OCI-LY1 (cell line): ENCODE results near the gene LDLRAD4.

Experiments
- H2AFZ ChIP-seq: fragments of 200-600 bp; sonication (generic), shearing (Covaris generic); 2 replicates; pipeline ENCODE4 v1.6.0; 2014; ENCODE audit warnings: antibody characterized with exemption, mild to moderate bottlenecking, low read length
- H3F3A ChIP-seq: fragments of 200-600 bp; sonication (generic), shearing (Covaris generic); 2 replicates; pipeline ENCODE4 v1.6.0; 2014; ENCODE audit warnings: mild to moderate bottlenecking, antibody characterized with exemption, low read length, moderate library complexity; ENCODE audit not compliant: insufficient read depth
- H3K27ac ChIP-seq: fragments of 200-600 bp; sonication (generic); 2 replicates; pipeline ENCODE4 v1.5.1; 2014; ENCODE audit warnings: low read length, mixed run types, mild to moderate bottlenecking, low read depth; ENCODE audit not compliant: poor library complexity, severe bottlenecking
- H3K27me3 ChIP-seq: fragments of 200-600 bp; sonication (generic); 2 replicates; pipeline ENCODE4 v1.6.0; 2014; ENCODE audit warnings: antibody characterized with exemption, mild to moderate bottlenecking, low read length, moderate library complexity; ENCODE audit not compliant: insufficient read depth
- H3K36me3 ChIP-seq: fragments of 200-600 bp; sonication (generic); 2 replicates; pipeline ENCODE4 v1.6.1; 2014; ENCODE audit warnings: mild to moderate bottlenecking, antibody characterized with exemption, low read length, moderate library complexity, mixed read lengths; ENCODE audit not compliant: insufficient read depth
- H3K4me1 ChIP-seq: fragments of 200-600 bp; sonication (generic); 2 replicates; pipeline ENCODE4 v1.5.1; 2014; ENCODE audit warnings: mild to moderate bottlenecking, low read length, moderate library complexity; ENCODE audit not compliant: insufficient read depth, severe bottlenecking
- H3K4me2 ChIP-seq: fragments of 200-600 bp; sonication (generic), shearing (Covaris generic); 2 replicates; pipeline ENCODE4 v1.6.1; 2014; ENCODE audit warnings: low read length
- H3K4me3 ChIP-seq: fragments of 200-600 bp; sonication (generic); 2 replicates; pipeline ENCODE4 v1.5.1; 2014; ENCODE audit warnings: low read length, low read depth, mild to moderate bottlenecking, mixed read lengths; ENCODE audit not compliant: poor library complexity, severe bottlenecking
- H3K79me2 ChIP-seq: fragments of 200-600 bp; shearing (Covaris generic); 2 replicates; pipeline ENCODE4 v1.6.1; 2016; ENCODE audit warnings: mixed run types, low read length, mixed read lengths; ENCODE audit not compliant: insufficient read depth
- H3K9ac ChIP-seq: fragments of 200-600 bp; sonication (generic), shearing (Covaris generic); 2 replicates; pipeline ENCODE4 v1.6.1; 2014; ENCODE audit warnings: mild to moderate bottlenecking, low read length, mixed read lengths
- H3K9me2 ChIP-seq: fragments of 200-600 bp; sonication (generic), shearing (Covaris generic); 2 replicates; pipeline ENCODE4 v1.6.1; 2014; ENCODE audit warnings: low read depth, mild to moderate bottlenecking, low read length, mixed read lengths
- H3K9me3 ChIP-seq: fragments of 200-600 bp; shearing (Covaris generic); 2 replicates; pipeline ENCODE4 v1.6.1; 2014; ENCODE audit warnings: low read length, mixed read lengths
- H4K20me1 ChIP-seq: fragments of 200-600 bp; sonication (generic), shearing (Covaris generic); 2 replicates; pipeline ENCODE4 v1.6.0; 2016; ENCODE audit warnings: mild to moderate bottlenecking, low read length; ENCODE audit not compliant: insufficient read depth
- EZH2 ChIP-seq: fragments of 200-600 bp; sonication (generic), shearing (Covaris generic); IDR thresholded peaks from 2 replicates; pipeline ENCODE4 v1.8.0; 2017; ENCODE audit warnings: borderline replicate concordance, mixed run types, mild to moderate bottlenecking, antibody characterized with exemption, low read length, moderate library complexity, mixed read lengths
- TF ChIP-seq, protein P1 (sequence below): fragments of 200-600 bp; sonication (generic), shearing (Covaris generic); IDR thresholded peaks from 2 replicates; pipeline ENCODE4 v1.5.1; 2017; ENCODE audit warnings: mild to moderate bottlenecking, antibody characterized with exemption, low read length, moderate library complexity, mixed read lengths

Gene LDLRAD4

DNA sequence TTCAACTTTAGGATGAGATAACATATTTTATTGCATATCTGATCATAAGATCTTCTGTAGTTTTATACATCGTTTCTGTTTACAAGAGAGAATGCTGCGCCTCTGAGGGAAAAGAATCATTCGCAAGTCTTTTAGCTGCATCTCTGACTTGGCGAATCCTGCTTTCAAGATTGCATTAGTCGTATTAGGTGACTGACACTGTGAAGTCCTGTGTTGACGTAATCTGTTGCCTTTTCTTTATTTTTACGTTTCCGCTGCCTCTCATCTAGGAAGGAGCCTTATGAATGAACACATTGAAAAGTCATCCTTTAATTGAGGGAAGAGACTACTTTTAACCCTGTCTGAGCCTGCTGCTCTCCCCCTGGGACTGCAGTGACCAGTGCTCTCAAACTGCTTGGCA lies 101.5 kb downstream of the LDLRAD4 start:
- Histone ChIP-seq H4K20me1 (no peaks in the 10 kb centered on the region), H3K4me2 (no peak overlapping the region), H3K9me2 (no peaks in the 10 kb centered on the region), H2AFZ (no peak overlapping the region), H3K27me3 (peaks cover 25% of the 10 kb centered on the region; the same call in 1 of the 2 replicates), H3K9ac (no peak overlapping the region), H3K9me3 (peaks cover 14% of the 10 kb centered on the region), H3K27ac (no peak overlapping the region), H3K36me3 (no peaks in the 10 kb centered on the region; the same call in 1 of the 2 replicates), H3K4me1 (no peaks in the 10 kb centered on the region), H3K4me3 (no peak overlapping the region), H3F3A (no peaks in the 10 kb centered on the region), H3K79me2 (no peaks in the 10 kb centered on the region)
- TF ChIP-seq, protein P1, sequence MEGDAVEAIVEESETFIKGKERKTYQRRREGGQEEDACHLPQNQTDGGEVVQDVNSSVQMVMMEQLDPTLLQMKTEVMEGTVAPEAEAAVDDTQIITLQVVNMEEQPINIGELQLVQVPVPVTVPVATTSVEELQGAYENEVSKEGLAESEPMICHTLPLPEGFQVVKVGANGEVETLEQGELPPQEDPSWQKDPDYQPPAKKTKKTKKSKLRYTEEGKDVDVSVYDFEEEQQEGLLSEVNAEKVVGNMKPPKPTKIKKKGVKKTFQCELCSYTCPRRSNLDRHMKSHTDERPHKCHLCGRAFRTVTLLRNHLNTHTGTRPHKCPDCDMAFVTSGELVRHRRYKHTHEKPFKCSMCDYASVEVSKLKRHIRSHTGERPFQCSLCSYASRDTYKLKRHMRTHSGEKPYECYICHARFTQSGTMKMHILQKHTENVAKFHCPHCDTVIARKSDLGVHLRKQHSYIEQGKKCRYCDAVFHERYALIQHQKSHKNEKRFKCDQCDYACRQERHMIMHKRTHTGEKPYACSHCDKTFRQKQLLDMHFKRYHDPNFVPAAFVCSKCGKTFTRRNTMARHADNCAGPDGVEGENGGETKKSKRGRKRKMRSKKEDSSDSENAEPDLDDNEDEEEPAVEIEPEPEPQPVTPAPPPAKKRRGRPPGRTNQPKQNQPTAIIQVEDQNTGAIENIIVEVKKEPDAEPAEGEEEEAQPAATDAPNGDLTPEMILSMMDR: no peak
- no peak for TF ChIP-seq EZH2

DNA sequence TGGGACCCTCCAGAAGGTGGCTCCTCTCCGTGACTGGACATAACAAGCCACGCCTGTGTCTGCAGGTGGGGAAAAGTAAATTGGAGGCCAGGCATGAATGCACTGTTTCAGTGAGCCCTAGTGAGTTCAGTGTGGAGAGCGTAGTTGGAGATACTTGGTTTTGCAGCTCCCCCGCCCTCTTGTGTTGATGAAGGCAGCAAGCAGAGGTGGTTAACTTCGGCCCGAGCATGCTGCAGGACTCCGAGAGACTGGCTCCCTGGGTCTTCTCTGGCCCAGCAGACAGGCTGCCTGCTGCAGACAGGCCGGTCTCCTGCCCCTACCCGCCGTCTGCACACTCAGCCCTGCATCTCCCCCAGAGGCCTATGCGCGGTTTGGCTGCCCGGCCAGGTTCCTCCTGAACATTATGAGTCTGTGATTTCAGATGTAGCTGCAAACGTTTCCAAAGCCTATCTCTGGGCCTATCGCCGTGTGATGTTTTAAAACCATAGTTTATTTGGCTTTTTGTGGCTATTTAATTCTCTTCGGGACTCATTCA lies 102.4 kb downstream of the LDLRAD4 start:
- Histone ChIP-seq H3K79me2 (no peaks in the 10 kb centered on the region), H3K9ac (no peak overlapping the region), H3K4me1 (no peaks in the 10 kb centered on the region), H3K9me3 (peaks cover 10% of the 10 kb centered on the region), H3K27ac (no peak overlapping the region), H2AFZ (no peak overlapping the region), H4K20me1 (no peaks in the 10 kb centered on the region), H3F3A (no peaks in the 10 kb centered on the region), H3K4me3 (no peak overlapping the region), H3K36me3 (no peaks in the 10 kb centered on the region; the same call in 1 of the 2 replicates), H3K27me3 (peaks cover 26% of the 10 kb centered on the region; the same call in 1 of the 2 replicates), H3K4me2 (no peak overlapping the region), H3K9me2 (no peaks in the 10 kb centered on the region)
- no peak for TF ChIP-seq EZH2
- TF ChIP-seq, protein P1: no peak

DNA sequence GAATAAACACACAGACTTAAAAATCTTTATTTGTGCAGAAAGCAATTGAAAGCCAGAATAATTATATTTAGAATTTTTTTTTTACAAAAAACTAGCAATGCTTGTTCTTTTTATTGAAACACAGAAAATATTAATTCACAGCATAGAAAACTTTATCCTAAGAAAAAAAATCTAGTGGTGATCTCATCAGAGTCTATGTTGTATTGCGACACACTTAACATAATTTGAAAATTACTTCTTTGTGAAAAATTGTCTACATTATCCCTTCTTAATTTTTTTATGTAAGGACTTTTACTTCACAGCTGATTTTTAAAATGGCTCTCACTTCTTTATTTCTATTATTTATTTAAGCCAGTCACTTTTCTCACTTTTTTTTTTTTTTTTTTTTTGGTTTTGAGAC lies 103.4 kb downstream of the LDLRAD4 start:
- H3K4me2 ChIP-seq: no peak overlapping the region
- H3K9me2 ChIP-seq: no peaks in the 10 kb centered on the region
- H3K4me1 ChIP-seq: no peaks in the 10 kb centered on the region
- no peaks in the 10 kb centered on the region for H3F3A ChIP-seq
- H3K4me3 ChIP-seq: no peak overlapping the region
- peaks cover 19% of the 10 kb centered on the region; the same call in 1 of the 2 replicates for H3K27me3 ChIP-seq
- H3K27ac ChIP-seq: no peak overlapping the region
- no peak overlapping the region for H3K9ac ChIP-seq
- H3K9me3 ChIP-seq: peaks cover under 1% of the 10 kb centered on the region; the same call in 1 of the 2 replicates
- H3K79me2 ChIP-seq: no peaks in the 10 kb centered on the region
- H2AFZ ChIP-seq: no peak overlapping the region
- H4K20me1 ChIP-seq: no peaks in the 10 kb centered on the region
- no peak for TF ChIP-seq EZH2
- TF ChIP-seq, protein P1: no peak
- no peaks in the 10 kb centered on the region for H3K36me3 ChIP-seq
